Bronchial epithelial cell (primary cell): ENCODE results near the gene RPL11. TPM values are rescaled to one million over a fixed set of nuclear protein-coding genes. Genes with fewer than 3 reads are reported as not detected.

ENCODE experiments used
- DNase-seq: peaks from one replicate; pipeline ENCODE4 v3.0.0-alpha.2; 2010; ENCODE audit warnings: low read depth
- FAIRE-seq: peaks from 2 replicates; lab custom pipeline; 2011; peaks lifted over from hg19 to GRCh38; lab: Jason Lieb, UNC
- H3K27me3 ChIP-seq: 2 replicates; pipeline ENCODE4 v1.5.1; 2011; ENCODE audit warnings: low read length; ENCODE audit not compliant: control insufficient read depth, insufficient read depth
- H3K36me3 ChIP-seq: 2 replicates; pipeline ENCODE4 v1.5.1; 2011; ENCODE audit warnings: low read length; ENCODE audit not compliant: control insufficient read depth, insufficient read depth
- H3K4me3 ChIP-seq: 2 replicates; pipeline ENCODE4 v1.5.1; 2011; ENCODE audit warnings: mild to moderate bottlenecking, low read depth, low read length, control low read depth
- CTCF ChIP-seq: IDR thresholded peaks from 2 replicates; pipeline ENCODE4 v1.5.1; 2011; ENCODE audit warnings: mild to moderate bottlenecking, moderate library complexity, low read length, control low read depth, inconsistent platforms; ENCODE audit not compliant: insufficient read depth, severe bottlenecking
- total RNA-seq: library from RNA; depleted of rRNA; stranded (reverse); fragments of >200 nt; gene quantifications from 2 replicates; pipeline ENCODE4 v1.2.1, GENCODE V29; 2014

Gene RPL11
- 1,896 and 1,988 TPM in 2 replicates for total RNA-seq

GRCh38 chr1:23691499-23692307 is at the start of gene RPL11:
Gene RPL11, plus strand, starts transcription at chr1:23691806. Its CDS starts 18 bp downstream, at chr1:23691824.
- H3K4me3 ChIP-seq, result peak within 1 kb of the TSS; percentile 97
- peak; percentile 91 for TF ChIP-seq CTCF
- peaks cover 22% of the 10 kb centered on the region for H3K36me3 ChIP-seq
- DNase-seq (peak; percentile 87), FAIRE-seq (no peak)
- H3K27me3 ChIP-seq, result no peaks in the 10 kb centered on the region

DNA sequence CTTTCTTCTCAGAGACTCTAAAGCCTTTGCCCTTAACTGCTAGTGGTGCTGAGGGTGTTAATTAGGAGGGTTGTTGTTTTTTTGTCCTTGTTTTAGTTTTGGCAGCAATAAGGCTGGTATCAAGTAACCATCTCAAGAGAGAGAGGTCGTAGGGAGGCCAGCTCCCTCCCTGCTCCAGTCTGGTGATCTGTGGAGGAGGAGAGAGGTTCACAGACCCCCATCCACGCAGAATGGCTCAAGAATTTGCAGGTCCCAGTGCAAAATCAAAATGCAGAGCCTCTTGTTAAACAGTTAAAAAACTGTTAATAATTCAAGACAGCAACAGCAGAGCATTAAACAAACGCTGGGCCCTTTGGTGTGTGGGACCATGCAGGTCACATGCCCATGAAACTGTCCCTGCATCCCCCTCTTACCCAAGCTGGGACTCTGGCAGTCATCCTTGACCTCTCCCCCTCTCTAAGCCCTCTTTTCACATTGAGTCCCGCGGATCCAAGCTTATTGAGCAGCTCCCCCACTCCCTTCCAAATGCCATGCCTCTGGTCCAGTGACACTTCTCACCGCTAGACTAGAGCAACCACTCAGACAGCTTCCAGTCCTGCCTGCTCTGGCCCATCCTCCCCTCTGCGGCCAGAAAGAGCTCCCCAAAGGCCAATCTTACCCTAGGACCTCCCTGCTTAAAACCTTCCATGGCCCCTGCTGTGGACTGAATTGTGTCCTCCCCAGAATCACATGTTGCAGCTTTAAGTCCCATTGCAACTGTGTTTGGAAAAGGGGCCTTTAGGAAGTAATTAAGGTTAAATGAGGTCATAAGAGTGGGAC is 47.7 kb upstream of the RPL11 start:
- no peak overlapping the region for H3K4me3 ChIP-seq
- no peaks in the 10 kb centered on the region for H3K36me3 ChIP-seq
- no peaks in the 10 kb centered on the region for H3K27me3 ChIP-seq
- TF ChIP-seq CTCF, result no peak
- DNase-seq (no peak), FAIRE-seq (no peak)

DNA sequence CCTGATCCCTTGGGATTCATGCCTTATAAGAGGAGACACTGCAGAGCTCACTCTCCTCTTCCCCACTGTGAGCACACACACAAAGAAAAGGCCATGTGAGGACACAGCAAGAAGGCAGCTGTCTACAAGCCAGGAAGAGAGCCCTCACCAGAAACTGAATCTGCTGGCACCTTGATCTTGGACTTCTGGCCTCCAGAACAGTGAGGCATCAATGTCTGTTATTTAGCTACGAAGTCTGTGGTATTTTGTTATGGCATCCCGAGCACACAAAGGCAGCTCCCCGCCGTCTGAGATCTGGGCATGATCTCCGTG is 47.1 kb upstream of the RPL11 start:
- no peak for TF ChIP-seq CTCF
- H3K27me3 ChIP-seq, result no peaks in the 10 kb centered on the region
- H3K4me3 ChIP-seq, result no peak overlapping the region
- no peaks in the 10 kb centered on the region for H3K36me3 ChIP-seq
- FAIRE-seq, result no peak
- DNase-seq, result no peak

DNA sequence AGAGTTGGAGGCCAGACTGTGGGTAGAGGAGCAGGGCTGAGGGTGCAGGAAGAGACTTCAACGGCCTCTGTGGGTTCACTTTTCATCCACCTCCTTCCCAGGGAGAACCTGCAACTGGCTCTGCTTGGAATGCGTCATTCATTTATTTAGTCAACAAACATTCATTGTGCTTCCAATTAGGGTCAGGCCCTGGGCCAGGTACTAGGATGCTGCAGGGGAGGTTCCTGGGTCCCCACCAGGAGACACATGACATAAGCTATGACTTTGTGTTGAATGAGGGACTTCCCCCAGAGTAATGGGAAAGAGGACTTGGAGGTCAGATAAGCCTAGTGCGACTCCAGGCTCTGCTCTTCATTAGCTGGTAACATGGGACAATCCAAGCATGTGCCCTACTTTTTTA is 46.3 kb upstream of the RPL11 start:
- H3K36me3 ChIP-seq, result no peaks in the 10 kb centered on the region
- H3K4me3 ChIP-seq, result no peak overlapping the region
- DNase-seq, result no peak
- no peak for FAIRE-seq
- H3K27me3 ChIP-seq, result no peaks in the 10 kb centered on the region
- no peak for TF ChIP-seq CTCF

DNA sequence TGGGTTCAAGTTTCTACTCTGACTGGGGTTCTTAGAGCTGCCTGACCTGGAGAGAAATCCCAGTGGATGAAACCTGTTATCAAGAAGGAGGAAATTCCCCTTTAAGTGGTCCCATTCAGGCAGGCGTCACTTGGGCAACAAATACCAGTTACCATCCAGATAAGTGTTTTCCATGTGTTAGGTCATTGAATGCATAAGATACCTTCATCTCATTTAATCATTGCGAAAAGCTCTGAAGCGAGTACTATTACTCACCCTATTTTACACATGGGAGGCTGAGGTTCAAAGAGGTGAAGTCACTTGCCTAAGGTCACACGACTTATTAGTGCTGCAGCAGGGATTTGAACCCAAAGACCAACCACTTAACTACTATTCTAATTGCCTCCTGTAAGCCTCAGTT is 45.5 kb upstream of the RPL11 start:
- H3K36me3 ChIP-seq, result no peaks in the 10 kb centered on the region

More for the DNA sequence above, 45.5 kb upstream of the RPL11 start:
- H3K27me3 ChIP-seq, result no peaks in the 10 kb centered on the region
- TF ChIP-seq CTCF, result no peak
- no peak for FAIRE-seq
- peak; percentile 60 for DNase-seq
- H3K4me3 ChIP-seq, result no peak overlapping the region
